ENCODE results near the gene DYNC2I2. TPM values are rescaled to one million over a fixed set of nuclear protein-coding genes. Genes with fewer than 3 reads are reported as not detected.
"Not testable (repeated sequence)": the region's sequence is repeated elsewhere in the genome, so short reads cannot be mapped to it uniquely, and the experiment has no call there.

DYNC2I2 gene
- total RNA-seq, 2 donors from 2014 or later, result 58.1 to 62.3 TPM

GRCh38 chr9:128675382-128675781 lies 18.7 kb upstream of the DYNC2I2 start:
- intact Hi-C loops (cut with DNase I), result no loop called here
- Histone ChIP-seq H3K27me3 (no peaks in the 10 kb centered on the region), H3K27ac (no peak overlapping the region), H3K4me3 (no peak overlapping the region), H3K4me1 (no peaks in the 10 kb centered on the region), H3K9me3 (no peaks in the 10 kb centered on the region), H3K36me3 (replicated peaks in 1 of 2; ENCODE audit: insufficient read depth in 1 of 2, low read depth in 2 of 2) (no peaks in the 10 kb centered on the region)
- TF ChIP-seq POLR2A (IDR thresholded peaks at IDR 0.05) (no peak), CTCF (IDR thresholded peaks at IDR 0.05) (no peak)
- 98 to 100% methylated on average over 4 of the region's 4 CpGs for WGBS, 2 donors
- DNase-seq (no peak), ATAC-seq (no peak)

GRCh38 chr9:128669786-128670185 lies 13.1 kb upstream of the DYNC2I2 start:
- DNase-seq, result no peak
- 94 to 95% methylated on average over 6 of the region's 6 CpGs for WGBS, 2 donors
- no peak overlapping the region for H3K4me3 ChIP-seq
- H3K4me1 ChIP-seq, result no peaks in the 10 kb centered on the region
- intact Hi-C loops (cut with DNase I), result no loop called here
- no peaks in the 10 kb centered on the region for H3K27me3 ChIP-seq
- H3K36me3 ChIP-seq (replicated peaks in 1 of 2; ENCODE audit: insufficient read depth in 1 of 2, low read depth in 2 of 2), result no peaks in the 10 kb centered on the region
- H3K27ac ChIP-seq, result no peak overlapping the region
- no peaks in the 10 kb centered on the region for H3K9me3 ChIP-seq
- TF ChIP-seq CTCF (IDR thresholded peaks at IDR 0.05), result no peak
- no peak for TF ChIP-seq POLR2A (IDR thresholded peaks at IDR 0.05)
- ATAC-seq, result no peak

GRCh38 chr9:128666481-128666941 lies 9.9 kb upstream of the DYNC2I2 start:
- H3K4me1 ChIP-seq; intact Hi-C loops (cut with DNase I); DNase-seq; H3K27ac ChIP-seq; H3K4me3 ChIP-seq; H3K36me3 ChIP-seq (replicated peaks in 1 of 2; ENCODE audit: insufficient read depth in 1 of 2, low read depth in 2 of 2); ATAC-seq; H3K9me3 ChIP-seq; H3K27me3 ChIP-seq: not testable (repeated sequence)
- WGBS, 2 donors, result 94 to 95% methylated on average over 8 of the region's 8 CpGs

- no peaks in the 10 kb centered on the region for H3K9me3 ChIP-seq
- H3K4me1 ChIP-seq, result peaks cover 7% of the 10 kb centered on the region
- H3K27me3 ChIP-seq, result no peaks in the 10 kb centered on the region
- WGBS, 2 donors, result 83 to 94% methylated on average over 3 of the region's 3 CpGs
- ATAC-seq, result no peak
- no peak for DNase-seq
- intact Hi-C loops (cut with DNase I), result no loop called here
- H3K4me3 ChIP-seq, result no peak overlapping the region
- H3K27ac ChIP-seq, result no peak overlapping the region
- TF ChIP-seq POLR2A (IDR thresholded peaks at IDR 0.05) (no peak), CTCF (IDR thresholded peaks at IDR 0.05) (no peak)
- H3K36me3 ChIP-seq (replicated peaks in 1 of 2; ENCODE audit: insufficient read depth in 1 of 2, low read depth in 2 of 2), result no peaks in the 10 kb centered on the region
These were observed 1.1 kb upstream of the DYNC2I2 start for GRCh38 chr9:128657796-128658195.

- intact Hi-C loops (cut with DNase I), result no loop called here
- no peak for TF ChIP-seq POLR2A (IDR thresholded peaks at IDR 0.05)
- TF ChIP-seq CTCF (IDR thresholded peaks at IDR 0.05), result no peak
- ATAC-seq (no peak), DNase-seq (peak in 1 of 4 donors; percentile 24)
- H3K9me3 ChIP-seq, result no peaks in the 10 kb centered on the region
- H3K4me3 ChIP-seq, result no peak overlapping the region
- peak overlapping the region; percentile 96 to 100 (median 98) for H3K27ac ChIP-seq
- peaks cover 7% of the 10 kb centered on the region for H3K4me1 ChIP-seq
- no peaks in the 10 kb centered on the region for H3K36me3 ChIP-seq (replicated peaks in 1 of 2; ENCODE audit: insufficient read depth in 1 of 2, low read depth in 2 of 2)
- WGBS, 2 donors, result 97% methylated on average over 13 of the region's 13 CpGs
- H3K27me3 ChIP-seq, result no peaks in the 10 kb centered on the region
These were observed 677 bp upstream of the DYNC2I2 start for GRCh38 chr9:128657344-128657704.

Measured in body of pancreas (tissue), 4 donors.